HG03432 (cell line): ENCODE data around the gene NR2E3.

Experiments used
- ATAC-seq: cut with Tn5 transposase; IDR thresholded peaks from one replicate; pipeline ENCODE4 v1.9.1; 2021; ENCODE audit warnings: mild to moderate bottlenecking, moderate library complexity; ENCODE audit not compliant: unreplicated experiment

The NR2E3 gene

DNA sequence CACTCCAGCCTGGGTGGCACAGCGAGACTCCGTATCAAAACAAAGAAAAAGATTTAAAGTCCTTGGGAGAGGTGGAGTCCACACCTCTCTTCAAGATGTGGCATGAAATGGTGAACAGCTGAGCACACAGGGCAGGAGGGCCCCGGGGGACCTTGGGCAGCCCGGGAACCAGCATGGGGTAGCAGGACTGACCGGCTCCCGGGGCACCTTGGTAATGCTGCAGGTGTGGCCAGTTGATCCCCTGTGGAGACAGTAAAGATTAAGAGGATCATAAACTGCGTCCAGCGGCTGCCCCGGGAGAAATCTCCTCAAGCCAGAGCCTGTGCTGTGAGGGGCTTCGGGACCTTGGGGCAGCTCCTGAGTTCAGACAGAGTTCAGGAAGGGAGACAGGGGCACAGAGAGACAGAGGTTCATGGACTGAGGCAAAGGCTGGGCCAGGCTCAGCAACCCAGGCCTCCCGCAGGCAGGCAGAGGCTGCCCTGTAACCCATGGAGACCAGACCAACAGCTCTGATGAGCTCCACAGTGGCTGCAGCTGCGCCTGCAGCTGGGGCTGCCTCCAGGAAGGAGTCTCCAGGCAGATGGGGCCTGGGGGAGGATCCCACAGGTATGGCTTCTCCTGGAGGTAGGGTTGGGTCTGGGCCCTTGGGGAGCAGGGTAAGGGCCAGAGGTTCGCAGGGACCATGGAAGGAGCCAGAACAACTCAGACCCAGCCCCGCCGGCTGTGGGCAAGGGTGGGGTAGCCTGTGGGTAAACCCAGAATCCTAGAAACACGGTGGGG lies at the start of gene NR2E3:
NR2E3 (plus strand) TSS at position 299 of the 780 bp plus-strand sequence; CDS start at position 489, 190 bp downstream.
- no peak for ATAC-seq

DNA sequence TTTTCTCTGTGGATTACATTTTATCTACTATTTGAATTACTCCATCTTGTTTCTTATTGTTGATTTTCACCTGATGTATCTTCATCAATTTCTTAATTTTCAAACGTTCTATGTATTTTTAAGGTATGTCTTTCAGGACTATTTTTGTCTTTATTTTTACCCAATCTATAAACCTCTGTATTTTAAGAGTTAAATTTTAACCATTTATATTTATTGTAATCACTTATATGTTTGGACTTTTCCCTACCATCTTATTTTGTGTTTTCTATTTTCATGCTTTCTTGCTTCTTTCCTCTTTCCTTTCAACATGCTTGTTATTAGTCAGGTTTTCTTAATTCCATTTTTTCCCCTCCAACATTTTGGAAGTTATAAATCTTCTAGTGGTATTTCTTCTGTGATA lies 49.5 kb upstream of the NR2E3 start:
- ATAC-seq: no peak

DNA sequence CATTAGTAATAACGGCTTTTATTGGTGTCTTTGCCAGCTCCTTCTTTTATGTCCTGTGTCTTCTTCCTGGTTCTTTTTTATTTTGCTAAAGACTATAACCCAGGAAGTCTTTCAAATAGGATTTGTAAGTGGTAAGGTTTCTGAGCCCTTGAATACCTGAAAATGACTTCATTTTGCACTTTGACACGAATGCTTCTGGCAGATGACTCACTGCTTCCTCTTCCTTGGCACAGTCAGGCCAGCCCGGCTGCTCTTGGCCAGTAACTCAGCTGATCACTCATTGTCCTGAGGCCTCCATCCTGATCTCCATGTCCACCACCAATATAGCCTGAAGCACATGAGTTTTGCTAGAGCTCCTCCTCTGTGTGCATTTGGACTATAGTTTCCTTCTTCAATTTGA lies 48.7 kb upstream of the NR2E3 start:
- no peak for ATAC-seq

DNA sequence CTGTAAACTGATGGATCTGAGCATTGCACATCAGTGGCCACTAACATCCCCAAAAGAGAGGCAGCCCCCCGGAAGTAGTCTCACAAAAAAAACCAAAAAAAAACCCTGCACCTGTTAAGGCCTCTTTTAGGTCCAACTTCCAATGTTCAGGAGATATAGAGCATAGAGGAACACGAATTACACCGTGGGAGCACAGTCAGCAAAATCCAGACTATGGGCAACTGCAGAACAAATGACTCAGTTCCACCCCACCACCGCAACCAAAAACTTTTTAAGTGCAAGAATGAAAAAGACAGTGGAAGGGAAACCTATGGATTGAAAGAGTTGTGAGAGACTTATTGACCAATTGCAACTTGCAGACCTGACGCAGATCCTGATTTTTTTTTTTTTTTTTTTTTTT lies 42.2 kb upstream of the NR2E3 start:
- no peak for ATAC-seq

DNA sequence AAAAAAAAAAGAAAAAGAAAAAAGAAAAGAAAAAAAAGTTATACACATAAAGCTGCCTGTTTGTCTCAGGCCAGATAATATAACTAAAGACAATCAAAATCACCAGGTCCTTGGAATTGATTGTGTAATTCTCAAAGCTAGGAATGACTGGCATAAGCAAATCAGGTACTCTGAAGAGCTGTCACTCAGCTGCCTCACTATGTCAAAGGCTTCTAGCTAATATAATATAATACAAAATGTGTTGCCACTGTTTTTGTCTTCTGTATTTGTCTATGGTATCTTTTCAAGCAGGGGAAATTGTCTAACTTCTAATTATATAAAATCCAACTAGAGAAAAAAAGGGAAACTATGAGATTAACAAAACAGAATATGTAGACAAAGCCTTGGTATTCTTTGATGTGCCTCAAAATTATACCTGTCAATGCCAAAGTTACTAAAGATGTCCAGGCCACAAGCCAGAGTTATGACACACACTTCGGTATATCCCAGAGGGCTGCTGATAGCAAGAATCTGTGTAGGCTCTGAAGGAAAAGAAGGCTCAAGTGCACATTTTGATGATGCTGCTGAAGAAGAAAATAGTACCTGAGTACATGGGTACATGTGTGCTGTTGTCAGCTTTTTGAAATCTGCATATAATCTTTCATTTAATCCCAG lies 37.0 kb upstream of the NR2E3 start:
- ATAC-seq: no peak

DNA sequence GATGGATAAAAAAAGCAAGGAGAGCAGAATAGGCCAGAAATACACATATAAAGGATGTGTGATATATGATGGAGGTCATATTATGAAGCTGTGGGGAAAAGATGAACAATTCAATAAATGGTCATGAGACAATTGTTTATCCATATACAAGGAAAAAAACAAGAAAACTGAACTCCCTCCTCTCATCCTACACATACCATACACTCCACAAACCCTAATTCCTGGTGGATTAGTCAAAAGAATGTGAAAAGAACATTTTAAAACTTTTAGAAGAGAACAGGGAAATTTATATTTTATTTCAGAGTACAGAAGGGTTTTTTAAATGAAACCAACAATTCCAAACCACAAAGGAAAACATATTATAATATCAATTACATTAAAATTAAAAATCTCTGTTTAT lies 34.5 kb upstream of the NR2E3 start:
- ATAC-seq: no peak

DNA sequence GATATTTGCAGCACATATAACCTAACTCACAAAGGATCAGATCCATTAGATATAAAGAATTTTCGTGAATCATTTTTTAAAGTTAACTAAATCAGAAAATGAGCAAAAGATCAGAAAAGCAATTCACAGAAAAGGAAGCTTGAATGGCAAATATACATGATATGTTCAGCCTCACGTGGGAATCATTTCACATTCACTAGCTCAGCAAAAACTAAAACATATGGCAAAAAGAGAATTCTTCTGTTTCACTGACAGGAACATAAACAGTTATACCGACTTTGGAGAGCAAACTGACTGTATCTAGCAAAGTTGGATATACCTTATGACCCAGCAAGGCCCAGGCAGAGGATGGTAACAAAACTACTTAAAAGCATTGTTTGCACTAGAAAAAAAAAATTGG lies 34.0 kb upstream of the NR2E3 start:
- no peak for ATAC-seq

DNA sequence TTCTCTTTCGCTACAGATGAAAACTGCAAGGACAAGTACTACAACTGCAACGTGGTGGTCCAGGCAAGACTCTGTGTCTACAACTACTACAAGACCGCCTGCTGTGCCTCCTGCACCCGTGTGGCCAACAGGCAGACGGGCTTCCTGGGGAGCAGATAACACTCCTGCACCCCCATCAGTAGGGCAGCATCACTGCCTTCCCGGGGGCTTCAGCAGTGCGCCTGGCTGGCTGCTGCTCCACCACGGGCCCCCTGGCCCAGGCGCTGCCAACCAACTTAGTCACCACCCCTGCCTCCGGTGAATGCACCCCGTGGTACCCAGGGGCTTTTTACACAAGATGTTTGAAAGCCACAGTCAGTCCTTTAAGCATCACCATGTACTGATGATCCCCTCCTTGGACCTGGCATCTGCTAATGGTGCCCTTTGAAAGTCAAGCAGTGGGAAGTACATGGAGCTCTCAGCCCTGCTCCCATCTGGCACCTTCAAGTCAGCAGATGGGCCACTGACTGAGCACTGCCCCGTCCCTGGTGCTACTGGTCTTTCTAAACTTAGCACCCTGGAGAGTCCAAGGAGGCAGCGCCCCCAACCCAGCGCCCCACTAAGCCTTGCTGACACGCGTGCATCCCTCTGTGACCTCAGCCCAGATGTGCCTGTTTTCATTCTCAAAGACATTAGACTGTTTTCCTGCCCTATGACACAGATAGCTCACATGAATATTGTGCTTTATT lies 33.0 kb upstream of the NR2E3 start:
- ATAC-seq: no peak

DNA sequence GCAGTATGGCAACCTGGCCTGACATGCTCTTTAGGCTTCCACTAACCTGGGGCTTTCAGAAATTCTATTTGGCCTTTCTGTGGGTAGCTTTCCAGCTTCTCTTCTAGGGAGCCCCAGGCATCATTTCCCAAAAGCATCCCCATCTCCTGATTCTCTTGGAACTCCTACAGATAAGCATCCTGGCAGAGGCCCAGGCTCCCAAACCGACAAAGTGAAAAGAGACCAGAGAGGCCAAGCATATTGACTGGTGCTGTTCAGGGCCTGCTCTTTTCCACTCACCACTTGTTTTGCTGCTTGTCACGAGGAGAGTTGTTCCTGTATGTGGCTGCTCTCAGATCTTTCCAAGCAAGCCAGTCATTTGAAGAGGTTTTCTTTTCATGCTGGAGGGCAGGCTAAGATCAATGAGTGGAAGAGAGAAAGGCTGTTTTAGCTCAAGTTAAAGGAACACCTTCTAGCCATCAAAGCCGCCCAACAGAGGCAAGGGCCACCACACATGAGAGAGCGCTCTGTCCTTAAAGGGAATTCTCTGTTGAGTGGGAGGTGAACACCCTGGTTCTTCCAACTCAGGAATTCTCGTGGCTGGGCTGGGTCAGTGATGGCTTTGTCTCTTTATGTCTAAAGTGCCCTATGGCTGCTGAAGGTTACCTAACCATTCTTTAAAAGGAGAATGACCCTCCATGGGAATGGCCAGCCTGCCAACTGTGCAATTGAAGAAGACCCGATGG lies 31.1 kb upstream of the NR2E3 start:
- ATAC-seq: no peak

DNA sequence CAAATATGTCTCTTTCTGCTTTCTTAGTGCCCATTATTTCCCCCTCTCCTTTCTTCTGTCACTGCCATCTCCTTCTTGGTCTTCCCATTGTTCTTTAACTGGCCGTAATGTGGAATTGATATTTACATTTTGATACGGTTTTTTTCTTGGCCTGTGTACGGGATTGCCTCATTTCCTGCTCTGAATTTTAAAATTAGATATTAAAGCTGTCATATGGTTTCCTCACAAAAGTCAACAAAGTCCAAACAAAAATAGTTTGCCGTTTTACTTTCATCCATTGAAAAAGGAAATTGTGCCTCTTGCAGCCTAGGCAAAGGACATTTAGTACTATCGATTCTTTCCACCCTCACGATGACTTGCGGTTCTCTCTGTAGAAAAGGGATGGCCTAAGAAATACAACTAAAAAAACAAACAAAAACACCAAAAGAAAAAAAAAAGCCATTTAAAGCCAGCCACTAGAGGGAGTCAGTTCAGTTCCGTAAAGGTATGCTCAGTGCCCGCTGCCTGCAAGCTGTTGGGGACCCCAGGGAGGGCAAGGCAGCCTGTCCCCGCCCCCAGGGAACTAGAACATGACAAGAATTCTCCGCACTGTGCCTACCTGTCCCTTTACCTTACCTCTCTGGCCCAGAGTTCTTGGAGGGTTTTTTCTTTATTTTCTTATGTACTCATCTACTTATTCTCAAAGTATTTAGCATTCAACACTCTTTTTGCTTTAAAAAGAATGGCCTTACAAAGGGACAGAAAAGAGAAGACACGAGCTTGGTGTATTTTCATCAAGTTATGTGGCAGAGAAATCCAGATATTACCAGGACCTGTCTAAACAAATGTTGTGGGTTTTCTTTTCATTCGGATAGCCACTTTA lies 30.0 kb upstream of the NR2E3 start:
- ATAC-seq: peak; percentile 50

DNA sequence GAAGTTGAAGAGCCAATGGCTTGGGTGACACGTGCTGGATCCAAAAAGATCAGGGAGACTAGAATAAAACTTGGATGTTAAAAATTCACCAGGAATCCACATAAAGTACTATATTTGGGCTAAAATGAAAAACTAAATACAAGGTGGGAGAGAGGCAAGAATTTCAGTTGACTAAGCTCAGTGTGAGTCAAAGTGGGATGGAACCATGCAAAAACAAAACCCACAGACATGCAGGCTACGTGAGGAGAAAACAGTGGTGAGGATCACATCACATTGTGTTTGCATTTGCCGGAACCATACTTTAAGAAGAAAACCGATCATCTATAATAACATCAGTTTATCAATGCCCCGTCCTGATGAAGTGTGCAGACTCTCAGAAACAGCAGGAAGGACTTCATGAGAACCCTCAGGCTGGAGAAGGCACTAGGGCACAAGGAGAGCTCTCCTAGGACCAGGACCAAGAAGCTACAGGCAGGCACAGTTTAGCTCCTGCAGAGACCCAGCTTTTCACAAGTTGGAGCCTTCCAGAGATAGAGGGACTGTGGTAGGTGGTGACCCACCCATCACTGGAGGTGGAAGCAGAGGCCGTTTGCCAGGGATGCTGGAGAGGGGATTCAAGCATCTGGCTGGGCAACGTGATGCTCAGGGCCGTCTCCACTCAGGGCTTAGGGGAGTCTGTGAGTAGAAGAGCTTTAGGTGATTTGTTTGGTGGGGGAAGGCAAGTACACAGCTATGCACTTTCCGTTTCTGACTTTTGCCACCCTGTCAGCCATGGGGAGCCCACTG lies 29.0 kb upstream of the NR2E3 start:
- ATAC-seq: peak; percentile 60

DNA sequence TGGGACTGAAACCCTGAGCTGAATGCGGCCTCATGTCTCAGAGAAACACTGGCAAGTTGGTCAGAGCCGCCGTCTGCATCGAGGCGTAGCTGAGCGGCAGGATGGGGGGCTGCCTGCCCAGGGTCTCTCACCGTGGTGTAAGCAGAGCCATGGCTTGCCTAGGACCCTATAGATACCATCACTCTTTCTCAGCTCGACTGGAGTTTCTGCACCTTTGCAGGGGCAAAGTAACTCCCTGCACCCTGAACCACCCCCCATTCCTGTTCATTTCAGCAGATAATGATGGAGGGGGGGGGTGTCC lies 28.4 kb upstream of the NR2E3 start:
- ATAC-seq: no peak

DNA sequence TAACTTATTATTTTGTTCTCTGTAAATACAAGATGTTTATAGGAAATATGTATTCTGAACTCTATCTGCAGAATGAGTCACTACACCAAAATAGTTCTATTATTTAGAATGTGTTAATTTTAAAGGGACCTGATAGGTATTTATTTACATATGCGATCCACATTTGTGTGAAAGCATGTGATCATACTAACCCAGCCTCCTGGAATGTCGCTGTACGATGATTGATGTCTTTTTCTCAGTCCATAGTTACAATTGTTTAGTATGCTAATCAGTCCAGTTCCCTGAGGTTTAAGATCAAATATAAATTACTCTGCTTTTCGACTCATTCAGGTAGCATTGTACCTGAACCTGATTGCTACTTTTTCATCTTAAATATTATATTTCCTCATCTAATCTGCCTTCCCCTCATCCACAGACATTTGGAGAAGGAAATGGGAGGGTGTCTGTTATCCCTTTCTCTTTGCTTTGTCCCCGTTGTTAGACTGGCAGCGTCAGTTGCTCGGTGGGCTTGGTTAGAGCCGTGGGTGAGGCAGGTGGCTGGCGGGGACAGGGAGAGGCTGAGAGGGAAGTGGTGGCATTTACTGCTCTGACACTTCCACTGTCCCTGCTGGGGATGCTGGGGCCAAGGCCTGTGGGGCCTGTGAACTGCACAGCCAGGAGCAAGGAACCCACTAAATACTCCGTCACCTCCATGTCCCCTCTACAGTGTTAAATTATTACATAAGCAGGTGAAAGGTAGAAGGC lies 27.8 kb upstream of the NR2E3 start:
- ATAC-seq: no peak

DNA sequence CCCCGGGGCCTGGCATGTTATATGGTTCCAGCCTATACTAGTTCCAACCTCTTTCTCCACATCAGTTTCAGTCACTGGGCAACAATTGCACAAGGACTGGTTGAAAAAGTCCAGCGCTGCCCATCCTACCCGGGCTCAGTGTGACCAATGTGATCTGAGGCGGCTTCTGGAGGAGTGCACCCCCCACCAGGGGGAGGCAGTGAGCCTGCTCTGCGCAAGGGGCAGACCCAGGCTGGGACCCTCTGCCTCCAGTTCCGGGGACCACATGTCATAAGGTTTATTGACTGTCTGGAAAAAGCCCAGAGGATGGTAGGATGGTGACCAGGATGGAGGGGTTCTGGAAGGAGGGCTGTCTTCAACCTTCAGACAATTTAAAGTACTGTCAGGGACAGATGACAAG lies 25.6 kb upstream of the NR2E3 start:
- ATAC-seq: no peak

DNA sequence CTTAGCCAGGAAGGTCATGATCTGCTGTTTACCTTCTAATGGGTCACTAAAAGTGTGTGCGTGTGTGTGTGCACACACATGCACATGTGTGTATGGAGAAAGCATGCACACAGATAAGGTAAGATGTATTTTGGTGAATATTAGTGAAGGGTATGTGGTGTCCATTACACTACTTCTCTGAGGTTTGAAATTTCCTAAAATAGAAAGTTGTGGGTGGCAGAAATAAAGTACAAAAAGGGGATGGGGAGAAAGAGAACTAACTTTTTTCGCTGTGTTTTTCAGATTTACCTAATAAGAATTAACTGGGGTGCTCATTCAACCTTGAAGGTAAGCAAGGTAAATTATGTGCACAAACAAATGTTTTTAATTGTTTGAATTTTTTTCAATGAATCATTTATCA lies 24.4 kb upstream of the NR2E3 start:
- ATAC-seq: no peak

DNA sequence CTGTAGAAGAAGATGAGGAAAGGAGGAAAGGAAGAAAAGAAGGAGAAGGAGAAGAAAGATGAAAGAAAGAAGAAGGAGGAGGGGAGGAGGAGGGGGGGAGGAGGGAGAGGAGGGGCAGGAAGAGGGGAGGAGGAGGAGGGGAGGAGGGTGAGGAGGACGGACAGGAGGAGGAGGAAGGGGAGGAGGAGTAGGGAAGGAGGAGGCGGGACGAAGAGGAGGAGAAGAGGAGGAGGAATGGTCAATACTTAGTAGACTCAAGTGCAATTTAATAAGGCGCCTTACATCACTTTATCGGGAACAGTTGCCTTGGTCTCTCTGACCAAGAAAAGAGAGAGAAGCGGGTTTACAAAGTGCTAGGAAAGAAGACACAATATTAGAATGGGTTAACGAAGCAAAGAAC lies 23.7 kb upstream of the NR2E3 start:
- no peak for ATAC-seq

DNA sequence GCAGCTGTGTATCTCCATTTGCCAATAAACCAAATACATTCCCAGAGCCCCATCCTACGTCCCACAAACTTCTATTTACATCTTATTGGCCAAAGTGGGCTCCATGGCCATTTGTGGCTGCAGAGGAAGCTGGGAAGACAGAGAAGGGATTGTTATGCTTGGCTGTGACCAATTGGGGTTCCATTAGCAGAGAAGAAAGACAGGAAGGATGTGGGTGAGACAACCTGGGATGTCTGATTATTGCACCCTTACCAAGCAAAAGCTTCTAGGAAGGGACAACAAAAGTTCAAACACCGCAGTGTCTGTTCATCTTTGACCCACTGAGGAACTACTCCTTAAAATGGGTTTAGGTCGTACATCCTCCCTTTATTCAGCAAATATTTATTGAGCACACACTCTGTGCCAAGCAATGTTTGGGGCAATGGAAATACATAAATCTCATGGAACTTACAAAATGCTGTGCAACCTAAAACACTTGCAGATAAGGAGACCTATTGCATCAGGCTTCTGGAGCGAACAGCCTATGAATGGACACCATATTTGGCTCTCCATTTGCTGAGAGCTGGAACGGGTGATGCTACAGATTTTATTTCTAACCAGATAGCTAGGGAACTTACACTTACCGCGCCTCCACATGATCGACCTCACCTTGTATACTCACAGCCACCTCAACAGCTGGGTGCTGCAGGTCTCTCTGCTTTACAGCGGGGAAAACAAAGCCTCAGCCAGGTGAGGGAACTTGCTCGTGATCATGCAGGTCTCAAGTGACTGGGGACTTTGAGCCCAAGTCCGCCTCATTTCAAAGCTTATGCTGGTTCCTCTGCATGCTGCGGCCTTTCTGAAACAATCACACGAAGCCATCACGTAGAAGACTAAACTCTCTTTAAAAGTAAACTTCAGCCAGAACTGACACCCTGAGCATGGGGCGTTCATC lies 21.4 kb upstream of the NR2E3 start:
- ATAC-seq: no peak

DNA sequence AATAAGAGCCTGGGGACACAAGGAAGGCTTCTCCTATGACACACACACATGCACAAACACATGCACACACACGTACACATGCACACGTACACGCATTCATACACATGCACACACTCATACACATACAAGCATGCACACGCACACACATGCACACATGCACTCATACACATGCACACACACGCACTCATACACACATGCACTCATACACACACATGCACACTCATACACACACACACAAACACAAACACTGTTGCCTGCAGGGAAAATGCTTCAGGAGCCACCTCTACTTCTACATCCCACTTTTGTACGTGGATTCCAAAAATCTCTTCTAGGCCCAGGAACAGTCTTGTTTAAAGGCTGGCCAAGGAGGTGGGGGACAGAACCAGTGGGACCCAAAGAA lies 20.7 kb upstream of the NR2E3 start:
- no peak for ATAC-seq
